ENCODE data around the gene CCDC60.

GRCh38 chr12:119397540-119397939 lies 63.0 kb downstream of the CCDC60 start:
- TF ChIP-seq CTCF (conservative IDR thresholded peaks at IDR 0.05 in 1 of 2, IDR thresholded peaks at IDR 0.05 in 1 of 2; ENCODE audit: extremely low read depth in 1 of 2, insufficient read depth in 1 of 2, low read depth in 1 of 2, low read length in 2 of 2) (no peak), EZH2 (IDR thresholded peaks at IDR 0.05; ENCODE audit: borderline replicate concordance, low read length) (no peak)

Measured in mammary epithelial cell (primary cell).